ELF-1 (cell line): ENCODE measurements around the gene BUD13.
"Not testable (repeated sequence)": the region's sequence is repeated elsewhere in the genome, so short reads cannot be mapped to it uniquely, and the experiment has no call there.

Experiments used
- DNase-seq: peaks from one replicate; pipeline ENCODE4 v3.0.0-alpha.2; 2016; ENCODE audit warnings: low read depth, low spot score

BUD13 gene

DNA sequence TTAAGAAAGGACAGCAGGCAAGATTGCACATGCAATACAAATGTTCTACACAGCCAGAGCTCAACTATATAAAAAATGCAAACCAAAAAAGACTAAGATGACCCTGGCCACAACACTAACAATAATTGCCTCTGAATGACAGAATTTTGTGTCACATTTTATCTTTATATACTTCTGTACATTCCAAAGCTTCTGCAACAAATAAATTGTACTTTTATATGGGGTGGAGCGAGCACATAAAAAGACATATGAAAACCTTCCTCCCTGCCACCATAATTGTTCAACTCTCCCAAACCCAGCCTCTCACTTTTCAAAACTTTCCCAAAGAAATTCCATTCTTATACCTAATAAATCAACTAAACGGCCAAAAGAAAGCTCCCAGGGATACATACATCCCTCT is 10.7 kb downstream of the BUD13 start:
- DNase-seq: no peak

DNA sequence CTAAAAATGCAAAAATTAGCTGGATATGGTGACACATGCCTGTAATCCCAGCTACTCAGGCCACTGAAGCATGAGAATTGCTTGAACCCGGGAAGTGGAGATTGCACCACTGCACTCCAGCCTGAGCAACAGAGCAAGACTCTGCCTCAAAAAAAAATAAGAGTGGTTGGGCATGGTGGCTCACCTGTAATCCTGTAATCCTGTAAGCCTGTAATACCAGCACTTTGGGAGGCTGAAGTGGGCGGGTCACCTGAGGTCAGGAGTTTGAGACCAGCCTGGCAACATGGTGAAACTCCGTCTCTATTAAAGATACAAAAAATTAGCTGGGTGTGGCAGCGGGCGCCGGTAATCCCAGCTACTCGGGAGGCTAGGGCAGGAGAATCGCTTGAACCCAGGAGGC is 16.7 kb downstream of the BUD13 start:
- DNase-seq: not testable (repeated sequence)

DNA sequence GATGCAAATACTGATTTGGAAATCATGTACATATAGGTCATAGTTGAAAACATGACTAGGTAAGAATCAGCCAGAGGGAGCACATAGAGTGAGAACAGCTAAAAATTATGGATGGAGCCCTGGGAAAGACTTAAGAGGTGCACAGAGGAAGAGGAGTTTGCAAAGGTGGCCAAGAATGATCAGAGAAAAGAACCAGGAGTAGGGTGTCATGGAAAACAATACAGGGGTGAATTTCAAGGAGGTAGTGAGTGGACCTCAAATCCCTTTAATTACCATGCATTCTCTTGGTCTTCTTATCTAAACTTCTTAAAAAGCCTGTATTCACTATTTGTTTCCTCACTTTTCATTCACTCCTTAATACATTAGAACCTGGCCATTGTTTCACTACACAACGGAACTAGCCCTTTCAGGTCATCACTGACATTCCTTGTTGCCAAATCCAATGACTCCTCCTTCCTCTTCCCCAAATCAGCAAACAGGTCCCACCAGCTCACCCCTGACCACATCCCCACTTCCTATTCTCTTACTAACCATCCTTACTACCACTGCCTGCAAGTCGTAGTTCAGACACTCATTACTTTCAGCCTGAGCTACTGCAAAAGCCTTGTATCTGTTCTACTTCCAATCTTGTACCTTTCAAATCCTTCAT is 22.6 kb downstream of the BUD13 start:
- no peak for DNase-seq

DNA sequence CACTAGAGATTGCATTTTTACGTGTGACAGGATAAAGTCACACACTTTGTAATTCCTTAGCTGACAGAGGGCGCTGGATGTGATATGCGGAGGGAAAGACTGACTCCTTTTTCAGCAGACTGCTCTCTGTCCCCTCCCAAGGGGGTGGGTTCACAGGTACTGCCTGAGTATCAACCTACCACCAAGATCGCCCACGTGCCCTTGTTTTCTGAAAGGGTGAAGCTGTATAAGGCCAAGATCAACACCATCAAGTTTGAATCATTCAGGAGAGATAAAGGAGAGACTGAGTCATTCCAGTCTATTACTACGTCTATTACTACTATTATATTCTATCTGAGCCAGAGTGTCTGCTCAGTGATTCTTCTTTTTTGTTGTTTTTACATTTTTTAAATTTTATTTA is 30.7 kb downstream of the BUD13 start:
- DNase-seq: no peak

DNA sequence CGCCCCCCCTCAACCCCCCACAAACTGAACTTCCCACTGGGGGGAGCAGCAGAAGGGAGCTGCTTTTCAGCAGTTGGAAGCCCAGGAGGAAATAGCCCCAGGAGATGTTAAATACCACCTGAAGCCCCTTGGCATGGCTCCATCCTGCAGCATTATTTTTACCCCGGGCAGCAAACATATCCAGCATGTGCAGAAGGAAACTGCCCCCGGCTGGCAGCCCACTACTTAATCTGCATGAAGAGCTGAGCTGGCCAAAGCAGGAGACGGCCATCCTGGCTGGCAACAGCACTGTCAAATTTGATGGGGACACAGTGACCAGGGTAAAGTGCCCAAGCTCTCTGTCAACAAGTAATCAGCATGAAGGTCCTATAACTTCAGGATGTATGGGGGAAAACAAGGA is 32.0 kb downstream of the BUD13 start:
- DNase-seq: no peak

- DNase-seq: no peak
Observed at GRCh38 chr11:116738975-116739374, 33.8 kb downstream of the BUD13 start.

GRCh38 chr11:116736763-116737162 is 36.0 kb downstream of the BUD13 start:
- peak; percentile 25 for DNase-seq

DNA sequence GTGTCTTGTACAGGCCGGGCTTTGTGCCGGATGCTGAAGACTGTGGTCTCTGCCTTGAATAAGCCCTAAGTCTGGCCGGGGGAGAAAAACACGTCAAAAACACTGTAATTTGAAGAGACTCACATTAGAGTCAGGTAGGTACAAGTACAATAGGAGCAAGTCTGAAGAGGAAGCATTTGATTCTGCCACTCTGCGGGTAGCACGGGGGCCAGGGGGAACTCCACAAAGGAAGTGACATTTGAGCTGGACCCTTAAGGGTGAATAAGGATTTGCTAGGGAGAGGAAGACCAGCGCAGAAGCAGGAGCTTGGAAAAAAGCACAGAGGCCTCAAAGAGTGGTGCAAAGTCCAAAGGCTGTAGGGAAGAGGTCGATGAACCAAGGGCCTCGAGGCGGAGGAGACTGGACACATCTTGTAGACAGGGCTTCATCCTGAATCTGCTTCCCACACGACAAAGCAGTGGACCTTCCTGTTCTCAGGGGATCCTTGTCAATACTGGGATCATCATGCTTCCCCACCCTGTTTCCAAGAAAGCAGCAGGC is 38.7 kb downstream of the BUD13 start:
- DNase-seq: no peak

DNA sequence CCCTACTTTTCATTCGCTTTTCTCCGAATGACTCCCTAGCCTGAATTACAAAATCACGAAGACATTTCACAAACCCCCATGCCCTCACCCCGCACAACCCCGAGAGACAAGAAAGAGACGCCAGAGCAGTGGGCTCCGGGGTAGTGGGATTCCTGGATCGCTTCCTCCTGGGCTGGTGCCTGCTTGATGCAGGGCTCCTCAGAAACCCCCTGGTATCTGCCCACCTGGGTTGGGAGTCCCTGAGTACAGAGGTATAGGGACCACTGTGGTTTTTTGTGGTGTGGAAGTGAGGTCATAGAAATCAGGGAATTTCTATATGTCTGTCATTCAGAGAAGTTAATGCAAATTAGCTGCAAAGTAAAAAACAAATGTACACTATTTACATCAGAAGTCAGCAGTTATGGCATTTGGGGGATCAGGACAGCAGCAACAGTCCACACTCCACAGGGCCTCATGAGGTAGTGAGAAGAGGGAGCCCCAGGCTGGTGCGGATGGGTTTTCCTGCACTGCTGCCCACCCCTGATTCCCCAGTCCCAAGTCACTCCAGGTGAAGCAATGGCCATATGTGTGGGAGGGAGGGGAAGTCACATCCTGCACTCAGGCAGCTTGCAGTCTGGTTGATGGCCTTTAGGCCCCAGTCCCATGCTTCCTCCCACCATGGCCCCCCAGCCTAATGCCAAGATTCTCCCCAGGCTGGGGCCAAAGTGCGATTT is 39.6 kb downstream of the BUD13 start:
- DNase-seq: no peak

GRCh38 chr11:116732271-116733042 is 40.3 kb downstream of the BUD13 start:
- peak; percentile 89 for DNase-seq

GRCh38 chr11:116731821-116732220 is 41.0 kb downstream of the BUD13 start:
- no peak for DNase-seq

DNA sequence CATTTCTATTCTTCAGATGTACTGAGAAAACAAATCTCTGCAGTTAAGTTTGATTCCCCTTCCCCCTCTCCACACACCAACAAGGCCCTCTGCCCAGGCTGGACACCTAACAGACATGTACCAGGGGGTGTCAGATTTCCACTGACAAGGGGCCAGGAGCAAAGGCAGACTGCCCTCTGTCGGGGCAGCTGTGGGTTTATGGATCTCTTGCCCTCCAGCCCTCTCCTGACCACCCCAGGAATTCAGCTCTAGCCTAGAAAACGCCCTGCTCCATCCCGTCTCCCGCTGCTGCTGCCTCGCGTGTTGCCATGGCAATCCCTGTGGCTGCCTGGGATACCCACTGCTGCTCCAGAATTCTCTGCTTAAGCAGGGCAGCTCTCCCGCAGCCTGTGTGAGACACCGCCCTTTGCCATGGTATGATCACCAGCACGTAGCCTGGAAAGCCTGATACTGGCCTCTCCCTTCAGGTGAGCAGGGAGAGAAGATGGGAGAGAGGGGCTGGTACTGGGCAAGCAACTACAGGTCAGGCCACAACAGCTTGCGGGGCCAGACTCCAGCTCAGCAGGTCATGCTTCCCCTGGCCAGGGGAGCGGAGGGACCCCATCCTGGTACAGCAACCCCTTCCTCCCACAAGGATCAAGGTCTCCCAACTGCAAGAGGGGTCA is 41.6 kb downstream of the BUD13 start:
- DNase-seq: peak; percentile 85

GRCh38 chr11:116730601-116731000 is 42.2 kb downstream of the BUD13 start:
- DNase-seq: no peak

DNA sequence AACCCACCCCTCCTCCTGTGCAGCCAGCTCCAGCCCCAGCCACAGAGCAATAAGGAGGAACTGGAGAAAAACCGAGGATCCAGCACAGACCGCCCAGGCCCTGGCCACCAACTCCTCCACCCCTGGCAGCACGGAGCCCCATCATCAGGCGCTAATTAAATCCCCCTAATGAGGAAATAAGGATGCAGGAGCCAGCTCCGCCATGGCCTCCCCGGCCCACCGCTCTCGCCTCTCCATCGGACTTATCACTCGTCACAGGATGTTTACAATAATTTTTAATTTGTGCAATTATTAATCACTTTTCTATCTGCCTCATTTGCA is 42.6 kb downstream of the BUD13 start:
- DNase-seq: no peak

DNA sequence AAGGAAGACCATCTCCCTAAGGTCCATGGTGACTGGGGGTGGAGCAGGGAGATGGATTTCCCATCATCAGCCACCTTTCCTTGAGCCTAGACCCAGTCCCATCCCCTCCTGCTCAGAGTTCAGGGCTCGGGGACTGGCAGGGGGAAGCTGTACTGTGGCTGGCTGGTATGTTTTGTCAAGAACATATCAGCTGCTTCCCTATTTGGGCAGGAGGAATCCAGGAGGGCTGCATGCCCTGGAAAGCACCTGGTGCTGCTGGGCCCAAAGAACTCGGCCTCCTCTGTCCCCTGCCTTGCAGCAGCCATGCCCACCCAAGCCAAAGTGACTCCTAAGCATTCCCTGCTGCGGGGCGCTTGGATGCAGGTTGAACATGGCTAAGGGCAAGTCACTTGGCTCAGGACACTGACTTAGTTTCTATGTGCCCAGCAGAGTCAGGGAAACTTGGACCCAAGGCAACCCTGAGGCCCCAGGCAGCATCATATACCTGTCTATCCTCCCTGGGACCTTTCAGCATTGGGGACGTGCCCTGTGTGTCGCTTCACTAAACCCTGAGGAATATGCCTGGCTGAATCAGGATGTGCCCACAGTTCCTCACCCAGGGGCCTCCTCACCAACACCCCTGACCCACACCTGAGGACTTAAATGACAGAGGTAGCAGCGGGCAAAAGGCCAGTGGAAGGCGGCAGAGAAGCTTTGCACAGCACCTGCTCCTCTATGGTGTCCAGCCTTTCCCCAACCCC is 43.1 kb downstream of the BUD13 start:
- no peak for DNase-seq

DNA sequence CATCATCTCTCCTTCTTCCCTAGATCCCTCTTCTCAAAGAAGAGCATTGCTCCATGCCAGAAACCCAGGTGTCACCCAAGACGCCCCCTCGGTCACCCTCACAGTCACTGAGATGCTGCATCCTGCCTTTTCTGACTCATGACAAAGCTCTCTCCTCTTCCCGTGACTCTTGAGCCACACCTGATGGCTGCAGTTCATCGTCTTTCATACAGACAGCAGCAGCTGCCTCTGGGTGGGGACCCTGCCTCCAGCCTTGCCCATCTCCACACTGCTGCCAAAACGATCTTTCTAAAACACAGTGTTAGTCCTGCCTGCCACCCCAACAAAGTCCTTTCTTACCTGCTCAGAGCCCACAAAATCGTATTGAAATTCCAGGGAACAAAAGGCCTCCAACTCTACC is 44.8 kb downstream of the BUD13 start:
- no peak for DNase-seq

DNA sequence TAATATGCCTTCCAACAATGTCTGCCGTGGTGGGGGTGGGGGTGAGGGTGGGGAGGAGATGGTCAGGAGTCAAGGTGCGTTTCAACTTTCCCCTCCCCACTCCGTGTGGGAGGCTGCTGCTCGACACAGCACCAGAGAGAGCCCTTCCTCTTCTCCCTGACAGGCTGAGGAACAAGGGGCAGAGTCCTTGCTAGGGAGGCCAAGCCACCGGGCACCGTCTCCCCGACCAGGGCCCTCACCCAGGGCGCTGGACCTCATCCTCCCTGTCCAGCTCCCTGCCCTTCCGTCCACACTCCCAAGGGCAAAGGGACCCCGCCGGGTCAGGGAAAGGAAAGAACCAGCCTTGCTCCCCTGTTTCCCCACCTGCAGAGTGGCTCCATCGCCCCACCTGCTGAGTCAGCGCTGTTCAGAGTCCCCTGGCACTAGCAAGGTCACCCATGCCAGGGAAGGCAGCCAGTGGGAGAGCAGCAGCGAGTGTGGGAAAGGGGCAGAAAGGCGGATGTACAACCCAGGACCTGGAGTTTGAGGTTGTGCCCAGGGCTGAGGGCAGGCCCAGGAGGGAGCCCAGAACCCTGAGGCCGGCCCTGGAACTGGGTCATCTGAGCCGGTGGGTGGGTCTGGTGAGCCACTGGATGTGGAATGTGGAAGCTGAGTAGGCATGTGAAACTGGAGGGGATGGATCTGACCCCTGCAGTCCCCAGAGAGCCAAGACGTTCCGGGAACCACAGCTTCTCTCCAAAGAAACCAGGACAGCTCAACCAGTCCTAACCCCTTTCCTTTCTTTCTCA is 47.2 kb downstream of the BUD13 start:
- DNase-seq: peak; percentile 58

DNA sequence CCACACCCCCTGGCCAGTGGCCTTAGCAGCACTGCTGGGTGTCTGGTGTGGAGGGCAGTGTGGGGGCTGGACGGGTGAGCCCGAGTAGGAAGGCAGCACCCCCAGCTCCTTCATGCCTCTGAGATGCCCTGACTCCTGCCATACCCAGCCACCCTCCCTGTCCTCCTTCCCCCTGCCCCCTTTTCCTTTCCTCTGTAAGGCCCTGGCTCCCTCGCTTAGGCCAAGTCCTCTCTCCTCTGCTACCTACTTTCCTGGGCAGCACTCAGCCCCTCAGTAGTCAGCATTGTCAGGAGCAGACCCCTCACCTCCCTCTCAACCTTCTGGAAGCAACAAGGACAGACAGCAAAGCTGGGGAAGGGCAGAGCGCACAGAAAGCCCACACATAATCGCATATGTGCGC is 48.0 kb downstream of the BUD13 start:
- no peak for DNase-seq

DNA sequence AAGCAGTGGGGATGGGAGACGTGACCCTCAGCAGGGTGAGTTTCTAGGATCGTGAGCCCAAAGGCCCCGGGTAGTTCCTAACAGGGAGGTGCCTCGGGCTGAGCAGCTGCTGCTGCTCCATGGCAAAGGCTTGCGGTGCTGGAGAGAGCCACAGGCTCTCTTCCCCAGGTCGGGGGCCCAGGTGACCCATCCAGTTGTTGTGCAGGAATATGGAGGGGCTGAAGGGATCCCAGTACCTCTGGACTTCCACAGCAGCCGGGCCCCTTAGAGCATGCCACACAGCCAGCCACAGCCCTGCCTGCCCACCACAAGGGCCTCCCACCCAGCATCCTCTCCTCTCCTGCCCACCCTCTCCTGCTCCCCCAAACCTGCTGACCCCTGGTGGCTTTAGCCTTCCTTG is 49.3 kb downstream of the BUD13 start:
- DNase-seq: no peak

DNA sequence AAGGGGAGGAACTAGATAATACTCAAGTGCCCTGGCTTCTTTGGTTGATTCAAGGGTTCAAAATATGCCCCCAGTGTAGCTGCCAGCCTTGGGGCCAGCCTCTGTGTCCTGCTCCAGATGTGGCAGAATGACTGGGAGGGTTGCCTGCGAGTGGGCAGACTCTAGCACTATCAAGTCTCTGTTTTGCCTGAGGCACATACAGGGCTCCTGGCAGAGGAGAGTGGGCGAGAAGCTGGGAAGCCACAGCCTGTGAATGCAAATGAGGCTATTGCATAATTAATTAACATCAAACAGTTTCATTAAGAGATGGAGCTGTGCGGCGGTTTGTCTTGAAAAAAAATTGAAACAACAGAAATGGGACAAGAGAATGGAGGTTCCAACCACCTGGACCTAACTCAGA is 50.8 kb downstream of the BUD13 start:
- DNase-seq: no peak

GRCh38 chr11:116720895-116721294 is 51.9 kb downstream of the BUD13 start:
- no peak for DNase-seq
